Measurements from ENCODE around the gene FOXK2. TPM values are rescaled to one million over a fixed set of nuclear protein-coding genes. Genes with fewer than 3 reads are reported as not detected.

FOXK2 gene
- total RNA-seq, 1 experiment from 2014 or later = 118 TPM

- no peak for DNase-seq
- no peaks in the 10 kb centered on the region for H3K9me3 ChIP-seq
- Mint-ChIP-seq H3K27ac (ENCODE audit: unreplicated experiment) (no peak overlapping the region), H3K4me3 (ENCODE audit: unreplicated experiment) (no peak overlapping the region), H3K4me1 (ENCODE audit: low read depth, unreplicated experiment) (peaks cover 10% of the 10 kb centered on the region), H3K27me3 (ENCODE audit: insufficient read depth, unreplicated experiment) (no peaks in the 10 kb centered on the region), H3K36me3 (ENCODE audit: insufficient read depth, unreplicated experiment) (peaks cover 50% of the 10 kb centered on the region), H3K9me3 (ENCODE audit: unreplicated experiment) (no peaks in the 10 kb centered on the region)
- peaks cover under 1% of the 10 kb centered on the region; the same call in 1 of the 2 replicates for H3K36me3 ChIP-seq (ENCODE audit: control insufficient read depth, insufficient read depth, low read length)
- TF ChIP-seq CTCF (IDR thresholded peaks at IDR 0.05; ENCODE audit: insufficient read depth in 1 of 2, low read depth in 1 of 2, low read length in 1 of 2, severe bottlenecking in 1 of 2, unreplicated experiment in 1 of 2) = no peak
- intact Hi-C loops (cut with micrococcal nuclease; ENCODE audit: unreplicated experiment) = no loop called here
- BruUV-seq (replicated peaks) = no TSS peak
- ChIA-PET POLR2A (no interaction called here), CTCF (no interaction called here)
- no peak overlapping the region for H3K4me3 ChIP-seq (ENCODE audit: low read depth, low read length)
- no peaks in the 10 kb centered on the region for H3K27me3 ChIP-seq (replicated peaks; ENCODE audit: control insufficient read depth, insufficient read depth, low read length)
- H3K4me1 ChIP-seq = peaks cover 3% of the 10 kb centered on the region; the same call in 1 of the 2 replicates
These were observed 30.4 kb upstream of the FOXK2 start for GRCh38 chr17:82489117-82489516.

GRCh38 chr17:82489851-82490511 lies 29.6 kb upstream of the FOXK2 start:
- Histone ChIP-seq H3K4me3 (ENCODE audit: low read depth, low read length) (no peak overlapping the region), H3K27me3 (replicated peaks; ENCODE audit: control insufficient read depth, insufficient read depth, low read length) (no peaks in the 10 kb centered on the region), H3K36me3 (ENCODE audit: control insufficient read depth, insufficient read depth, low read length) (no peaks in the 10 kb centered on the region; the same call in 1 of the 2 replicates), H3K9me3 (no peaks in the 10 kb centered on the region), H3K4me1 (peaks cover 7% of the 10 kb centered on the region)
- peaks cover 18% of the 10 kb centered on the region for H3K4me1 Mint-ChIP-seq (ENCODE audit: low read depth, unreplicated experiment)
- intact Hi-C loops (cut with micrococcal nuclease; ENCODE audit: unreplicated experiment) = loop anchor here (5.0 kb wide), 1 partner anchor 138 kb away; no protein-coding TSS in a partner anchor
- peaks cover 54% of the 10 kb centered on the region for H3K36me3 Mint-ChIP-seq (ENCODE audit: insufficient read depth, unreplicated experiment)
- no peak overlapping the region for H3K27ac Mint-ChIP-seq (ENCODE audit: unreplicated experiment)
- H3K4me3 Mint-ChIP-seq (ENCODE audit: unreplicated experiment) = no peak overlapping the region
- peaks cover 4% of the 10 kb centered on the region for H3K27me3 Mint-ChIP-seq (ENCODE audit: insufficient read depth, unreplicated experiment)
- no peak for TF ChIP-seq CTCF (IDR thresholded peaks at IDR 0.05; ENCODE audit: insufficient read depth in 1 of 2, low read depth in 1 of 2, low read length in 1 of 2, severe bottlenecking in 1 of 2, unreplicated experiment in 1 of 2)
- CTCF ChIA-PET = no interaction called here
- H3K9me3 Mint-ChIP-seq (ENCODE audit: unreplicated experiment) = no peaks in the 10 kb centered on the region
- no peak for DNase-seq
- POLR2A ChIA-PET = no interaction called here
- no TSS peak for BruUV-seq (replicated peaks)

DNA sequence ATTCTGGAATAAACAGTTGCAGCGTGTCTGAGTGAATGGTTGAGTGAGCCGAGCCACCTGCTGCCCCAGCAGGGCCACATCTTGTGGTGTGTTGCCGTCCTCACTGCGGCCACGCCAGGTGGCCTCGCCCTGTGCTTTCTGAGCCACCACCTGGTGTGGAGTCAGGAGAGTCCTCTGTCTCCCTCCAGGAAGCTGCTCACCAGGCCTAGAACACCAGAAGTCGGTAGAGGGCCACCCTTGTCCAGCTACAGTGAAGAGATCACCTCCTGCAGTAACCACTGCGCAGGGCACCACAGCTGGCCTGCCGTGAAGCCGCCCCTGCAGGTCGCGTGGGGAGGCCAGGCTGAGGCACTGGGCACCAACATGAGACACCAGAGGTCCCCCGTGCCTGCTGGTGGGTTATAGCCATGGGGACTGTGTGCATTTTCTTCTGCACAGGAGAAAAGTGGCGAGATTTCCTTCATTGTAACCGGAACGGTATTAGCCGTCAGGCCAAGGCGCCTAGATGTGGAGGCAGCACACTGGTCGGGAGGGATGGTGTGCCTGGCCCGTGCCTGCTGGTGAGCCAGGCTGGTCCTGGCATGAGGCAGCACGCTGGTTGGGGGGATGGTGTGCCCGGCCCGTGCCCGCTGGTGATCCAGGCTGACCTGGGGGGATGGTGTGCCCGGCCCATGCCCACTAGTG lies 28.9 kb upstream of the FOXK2 start:
- CTCF ChIA-PET = no interaction called here
- TF ChIP-seq CTCF (IDR thresholded peaks at IDR 0.05; ENCODE audit: insufficient read depth in 1 of 2, low read depth in 1 of 2, low read length in 1 of 2, severe bottlenecking in 1 of 2, unreplicated experiment in 1 of 2) = no peak
- peaks cover 9% of the 10 kb centered on the region for H3K4me1 ChIP-seq
- H3K27me3 ChIP-seq (replicated peaks; ENCODE audit: control insufficient read depth, insufficient read depth, low read length) = no peaks in the 10 kb centered on the region
- Mint-ChIP-seq H3K4me3 (ENCODE audit: unreplicated experiment) (no peak overlapping the region), H3K27me3 (ENCODE audit: insufficient read depth, unreplicated experiment) (peaks cover 4% of the 10 kb centered on the region), H3K4me1 (ENCODE audit: low read depth, unreplicated experiment) (peaks cover 18% of the 10 kb centered on the region), H3K27ac (ENCODE audit: unreplicated experiment) (no peak overlapping the region), H3K9me3 (ENCODE audit: unreplicated experiment) (no peaks in the 10 kb centered on the region), H3K36me3 (ENCODE audit: insufficient read depth, unreplicated experiment) (peaks cover 49% of the 10 kb centered on the region)
- H3K36me3 ChIP-seq (ENCODE audit: control insufficient read depth, insufficient read depth, low read length) = no peaks in the 10 kb centered on the region; the same call in 1 of the 2 replicates
- no TSS peak for BruUV-seq (replicated peaks)
- H3K4me3 ChIP-seq (ENCODE audit: low read depth, low read length) = no peak overlapping the region
- POLR2A ChIA-PET = no interaction called here
- no peak for DNase-seq
- intact Hi-C loops (cut with micrococcal nuclease; ENCODE audit: unreplicated experiment) = loop anchor here (5.0 kb wide), 1 partner anchor 138 kb away; no protein-coding TSS in a partner anchor
- no peaks in the 10 kb centered on the region for H3K9me3 ChIP-seq
